Caco-2 (cell line): ENCODE results near the gene DGKI. TPM values are rescaled to one million over a fixed set of nuclear protein-coding genes. Genes with fewer than 3 reads are reported as not detected.

Experiments
- BruUV-seq: library from RNA; stranded (reverse); fragments of 400-500 nt; replicated peaks from 2 replicates; lab custom pipeline; 2021; lab: Mats Ljungman, UMichigan
- CTCF ChIA-PET: fragments of 300-600 bp; sonication (Branson Sonifier 250); formaldehyde crosslinking; loops from one replicate; lab custom pipeline; 2022; ENCODE audit warnings: antibody characterized with exemption; lab: Charles Lee
- POLR2A ChIA-PET: fragments of 300-600 bp; sonication (Branson Sonifier 250); formaldehyde crosslinking; loops from one replicate; lab custom pipeline; 2022; ENCODE audit warnings: antibody characterized with exemption; lab: Charles Lee
- DNase-seq, 2 experiments: peaks; one replicate each; pipeline versions ENCODE4 v3.0.0 to v3.0.0-alpha.2; 2020 to 2022
- H3K27me3 ChIP-seq: replicated peaks from 2 replicates; pipeline ENCODE4 v1.6.0; 2011; ENCODE audit warnings: low read length; ENCODE audit not compliant: control insufficient read depth, insufficient read depth
- H3K36me3 ChIP-seq: 2 replicates; pipeline ENCODE4 v1.5.1; 2011; ENCODE audit warnings: low read length; ENCODE audit not compliant: control insufficient read depth, insufficient read depth
- H3K4me1 ChIP-seq: fragments of 250-450 bp; sonication (Bioruptor Pico); 2 replicates; pipeline ENCODE4 v1.5.1; 2020; ENCODE audit warnings: mild to moderate bottlenecking
- H3K4me3 ChIP-seq: 2 replicates; pipeline ENCODE4 v1.5.1; 2011; ENCODE audit warnings: low read depth, mild to moderate bottlenecking, control low read depth, low read length
- H3K9me3 ChIP-seq: fragments of 250-450 bp; sonication (Bioruptor Pico); 2 replicates; pipeline ENCODE4 v1.5.1; 2020; ENCODE audit warnings: mild to moderate bottlenecking, moderate library complexity
- H3K27ac Mint-ChIP-seq: one replicate; pipeline ENCODE4 v1.8.0; 2022; ENCODE audit warnings: mixed read lengths; ENCODE audit not compliant: unreplicated experiment
- H3K27me3 Mint-ChIP-seq: one replicate; pipeline ENCODE4 v1.8.0; 2022; ENCODE audit warnings: mixed read lengths; ENCODE audit not compliant: insufficient read depth, unreplicated experiment
- H3K36me3 Mint-ChIP-seq: one replicate; pipeline ENCODE4 v1.8.0; 2022; ENCODE audit warnings: mild to moderate bottlenecking, mixed read lengths; ENCODE audit not compliant: insufficient read depth, unreplicated experiment
- H3K4me1 Mint-ChIP-seq: one replicate; pipeline ENCODE4 v1.8.0; 2022; ENCODE audit warnings: low read depth, mixed read lengths; ENCODE audit not compliant: unreplicated experiment
- H3K4me3 Mint-ChIP-seq: one replicate; pipeline ENCODE4 v1.8.0; 2022; ENCODE audit warnings: mild to moderate bottlenecking, moderate library complexity, mixed read lengths; ENCODE audit not compliant: unreplicated experiment
- H3K9me3 Mint-ChIP-seq: one replicate; pipeline ENCODE4 v1.8.0; 2022; ENCODE audit warnings: mixed read lengths; ENCODE audit not compliant: unreplicated experiment
- intact Hi-C: fragments of 100-400 bp; cut with micrococcal nuclease; formaldehyde crosslinking; loops from one replicate; pipeline ENCODE4 v1.10.0; 2022; ENCODE audit not compliant: unreplicated experiment
- total RNA-seq: library from RNA; stranded (reverse); gene quantifications from 2 replicates; pipeline ENCODE4 v1.2.3, GENCODE V29; 2022
- TF ChIP-seq, protein P1 (sequence below), 2 experiments: fragments of 200-600 bp in 1 of 2; IDR thresholded peaks; 1 replicate in 1 of 2; 2 replicates in 1 of 2; pipeline versions ENCODE4 v1.5.1 to v1.8.0; 2011 to 2022; ENCODE audit warnings: antibody characterized with exemption in 1 of 2, control low read depth in 1 of 2, inconsistent platforms in 1 of 2, low read depth in 1 of 2, low read length in 1 of 2, mild to moderate bottlenecking in 1 of 2, moderate library complexity in 1 of 2; ENCODE audit not compliant: insufficient read depth in 1 of 2, severe bottlenecking in 1 of 2, unreplicated experiment in 1 of 2

Gene DGKI
- total RNA-seq, 1 experiment from 2014 or later, result 0.84 TPM

GRCh38 chr7:137668404-137668803 is 178.4 kb downstream of the DGKI start:
- H3K36me3 ChIP-seq, result no peaks in the 10 kb centered on the region
- Mint-ChIP-seq H3K36me3 (no peaks in the 10 kb centered on the region), H3K27me3 (peaks cover 23% of the 10 kb centered on the region), H3K4me3 (no peak overlapping the region), H3K9me3 (no peaks in the 10 kb centered on the region), H3K4me1 (no peaks in the 10 kb centered on the region), H3K27ac (no peak overlapping the region)
- POLR2A ChIA-PET, result no interaction called here
- H3K9me3 ChIP-seq, result no peaks in the 10 kb centered on the region
- H3K4me1 ChIP-seq, result no peaks in the 10 kb centered on the region
- H3K27me3 ChIP-seq, result no peaks in the 10 kb centered on the region; the same call in 1 of the 2 replicates
- H3K4me3 ChIP-seq, result no peak overlapping the region
- intact Hi-C loops, result no loop called here
- DNase-seq, result no peak
- CTCF ChIA-PET, result interaction anchor here (0.6 kb wide), 1 partner anchor 25 kb away, joined by 7 read pairs; no protein-coding TSS in a partner anchor
- TF ChIP-seq, protein P1, sequence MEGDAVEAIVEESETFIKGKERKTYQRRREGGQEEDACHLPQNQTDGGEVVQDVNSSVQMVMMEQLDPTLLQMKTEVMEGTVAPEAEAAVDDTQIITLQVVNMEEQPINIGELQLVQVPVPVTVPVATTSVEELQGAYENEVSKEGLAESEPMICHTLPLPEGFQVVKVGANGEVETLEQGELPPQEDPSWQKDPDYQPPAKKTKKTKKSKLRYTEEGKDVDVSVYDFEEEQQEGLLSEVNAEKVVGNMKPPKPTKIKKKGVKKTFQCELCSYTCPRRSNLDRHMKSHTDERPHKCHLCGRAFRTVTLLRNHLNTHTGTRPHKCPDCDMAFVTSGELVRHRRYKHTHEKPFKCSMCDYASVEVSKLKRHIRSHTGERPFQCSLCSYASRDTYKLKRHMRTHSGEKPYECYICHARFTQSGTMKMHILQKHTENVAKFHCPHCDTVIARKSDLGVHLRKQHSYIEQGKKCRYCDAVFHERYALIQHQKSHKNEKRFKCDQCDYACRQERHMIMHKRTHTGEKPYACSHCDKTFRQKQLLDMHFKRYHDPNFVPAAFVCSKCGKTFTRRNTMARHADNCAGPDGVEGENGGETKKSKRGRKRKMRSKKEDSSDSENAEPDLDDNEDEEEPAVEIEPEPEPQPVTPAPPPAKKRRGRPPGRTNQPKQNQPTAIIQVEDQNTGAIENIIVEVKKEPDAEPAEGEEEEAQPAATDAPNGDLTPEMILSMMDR (IDR thresholded peaks at IDR 0.05; ENCODE audit: insufficient read depth in 1 of 2, low read depth in 1 of 2, low read length in 1 of 2, severe bottlenecking in 1 of 2, unreplicated experiment in 1 of 2), result no peak
- BruUV-seq, result no TSS peak

- Mint-ChIP-seq H3K27me3 (peaks cover 23% of the 10 kb centered on the region), H3K27ac (no peak overlapping the region), H3K9me3 (no peaks in the 10 kb centered on the region), H3K4me1 (no peaks in the 10 kb centered on the region), H3K4me3 (no peak overlapping the region), H3K36me3 (no peaks in the 10 kb centered on the region)
- Histone ChIP-seq H3K4me3 (no peak overlapping the region), H3K27me3 (no peaks in the 10 kb centered on the region; the same call in 1 of the 2 replicates), H3K4me1 (no peaks in the 10 kb centered on the region), H3K36me3 (no peaks in the 10 kb centered on the region), H3K9me3 (no peaks in the 10 kb centered on the region)
- DNase-seq, result no peak
- TF ChIP-seq, protein P1 (IDR thresholded peaks at IDR 0.05; ENCODE audit: insufficient read depth in 1 of 2, low read depth in 1 of 2, low read length in 1 of 2, severe bottlenecking in 1 of 2, unreplicated experiment in 1 of 2), result no peak
- BruUV-seq, result no TSS peak
- ChIA-PET POLR2A (no interaction called here), CTCF (interaction anchor here (0.6 kb wide), 1 partner anchor 24 kb away, joined by 7 read pairs; no protein-coding TSS in a partner anchor)
- intact Hi-C loops, result no loop called here
Observed at GRCh38 chr7:137667633-137668387, 179.0 kb downstream of the DGKI start.

GRCh38 chr7:137664846-137665245 is 181.9 kb downstream of the DGKI start:
- no peak overlapping the region for H3K27ac Mint-ChIP-seq
- CTCF ChIA-PET, result no interaction called here
- intact Hi-C loops, result no loop called here
- no peak for DNase-seq
- Histone ChIP-seq H3K4me1 (no peaks in the 10 kb centered on the region), H3K27me3 (no peaks in the 10 kb centered on the region), H3K36me3 (no peaks in the 10 kb centered on the region), H3K4me3 (no peak overlapping the region), H3K9me3 (no peaks in the 10 kb centered on the region)
- no peak overlapping the region for H3K4me3 Mint-ChIP-seq
- no TSS peak for BruUV-seq
- H3K27me3 Mint-ChIP-seq, result peaks cover 21% of the 10 kb centered on the region
- POLR2A ChIA-PET, result no interaction called here
- TF ChIP-seq, protein P1 (IDR thresholded peaks at IDR 0.05; ENCODE audit: insufficient read depth in 1 of 2, low read depth in 1 of 2, low read length in 1 of 2, severe bottlenecking in 1 of 2, unreplicated experiment in 1 of 2), result no peak
- H3K36me3 Mint-ChIP-seq, result no peaks in the 10 kb centered on the region
- H3K9me3 Mint-ChIP-seq, result no peaks in the 10 kb centered on the region
- H3K4me1 Mint-ChIP-seq, result no peaks in the 10 kb centered on the region
